GM19238 (cell line): ENCODE measurements around the gene PLA2G4D.

Source experiments
- DNase-seq: peaks from one replicate; pipeline ENCODE4 v3.0.0; 2011; ENCODE audit warnings: low spot score; ENCODE audit not compliant: insufficient read length

The PLA2G4D gene, protein sequence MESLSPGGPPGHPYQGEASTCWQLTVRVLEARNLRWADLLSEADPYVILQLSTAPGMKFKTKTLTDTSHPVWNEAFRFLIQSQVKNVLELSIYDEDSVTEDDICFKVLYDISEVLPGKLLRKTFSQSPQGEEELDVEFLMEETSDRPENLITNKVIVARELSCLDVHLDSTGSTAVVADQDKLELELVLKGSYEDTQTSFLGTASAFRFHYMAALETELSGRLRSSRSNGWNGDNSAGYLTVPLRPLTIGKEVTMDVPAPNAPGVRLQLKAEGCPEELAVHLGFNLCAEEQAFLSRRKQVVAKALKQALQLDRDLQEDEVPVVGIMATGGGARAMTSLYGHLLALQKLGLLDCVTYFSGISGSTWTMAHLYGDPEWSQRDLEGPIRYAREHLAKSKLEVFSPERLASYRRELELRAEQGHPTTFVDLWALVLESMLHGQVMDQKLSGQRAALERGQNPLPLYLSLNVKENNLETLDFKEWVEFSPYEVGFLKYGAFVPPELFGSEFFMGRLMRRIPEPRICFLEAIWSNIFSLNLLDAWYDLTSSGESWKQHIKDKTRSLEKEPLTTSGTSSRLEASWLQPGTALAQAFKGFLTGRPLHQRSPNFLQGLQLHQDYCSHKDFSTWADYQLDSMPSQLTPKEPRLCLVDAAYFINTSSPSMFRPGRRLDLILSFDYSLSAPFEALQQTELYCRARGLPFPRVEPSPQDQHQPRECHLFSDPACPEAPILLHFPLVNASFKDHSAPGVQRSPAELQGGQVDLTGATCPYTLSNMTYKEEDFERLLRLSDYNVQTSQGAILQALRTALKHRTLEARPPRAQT

DNA sequence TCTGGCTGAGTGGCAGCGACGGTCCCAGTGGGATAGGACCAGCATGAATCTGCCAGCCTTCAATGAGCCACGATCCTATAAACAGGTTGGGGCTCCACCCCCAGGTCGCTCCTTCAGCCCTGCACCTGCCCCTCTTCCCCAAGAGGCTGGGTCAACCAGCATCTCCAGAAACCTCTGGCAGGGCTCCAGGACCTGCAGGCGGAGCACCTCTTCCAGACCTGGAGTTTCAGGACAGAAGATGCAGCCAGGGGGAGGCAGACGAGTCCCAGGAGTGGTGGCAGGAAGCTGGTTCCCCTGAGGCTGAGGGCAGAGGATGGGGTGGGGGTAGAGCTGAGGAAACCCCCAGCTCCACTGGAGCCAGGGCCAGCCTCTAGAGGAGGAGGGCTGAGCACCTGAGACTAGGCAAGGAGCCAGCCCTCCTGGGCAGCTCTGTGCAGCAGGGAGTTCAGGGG, at the start of gene PLA2G4D:
Gene PLA2G4D (minus strand): TSS at position 51 of the 452 bp plus-strand sequence. CDS start 103 bp downstream, outside the sequence.
- DNase-seq, result no peak

DNA sequence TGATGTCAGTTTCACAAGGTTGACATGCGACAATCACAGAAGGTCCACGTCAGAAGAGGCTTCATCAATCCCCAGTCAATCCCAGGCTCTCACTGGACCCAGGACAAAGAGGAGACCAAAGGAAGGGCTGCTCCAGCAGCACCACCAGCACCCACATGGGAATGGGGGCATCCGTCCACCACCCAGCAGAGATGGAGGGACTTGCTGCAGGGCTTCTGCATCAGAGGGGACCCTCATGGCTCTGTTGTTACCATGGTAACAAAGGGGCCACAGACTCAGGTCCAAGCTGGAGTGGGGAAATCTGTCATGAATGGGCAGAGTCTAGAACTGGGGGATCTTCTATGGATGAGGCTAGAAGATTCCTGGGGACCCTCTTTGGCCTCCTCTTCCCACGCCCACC, 49.0 kb upstream of the PLA2G4D start:
- DNase-seq, result no peak

DNA sequence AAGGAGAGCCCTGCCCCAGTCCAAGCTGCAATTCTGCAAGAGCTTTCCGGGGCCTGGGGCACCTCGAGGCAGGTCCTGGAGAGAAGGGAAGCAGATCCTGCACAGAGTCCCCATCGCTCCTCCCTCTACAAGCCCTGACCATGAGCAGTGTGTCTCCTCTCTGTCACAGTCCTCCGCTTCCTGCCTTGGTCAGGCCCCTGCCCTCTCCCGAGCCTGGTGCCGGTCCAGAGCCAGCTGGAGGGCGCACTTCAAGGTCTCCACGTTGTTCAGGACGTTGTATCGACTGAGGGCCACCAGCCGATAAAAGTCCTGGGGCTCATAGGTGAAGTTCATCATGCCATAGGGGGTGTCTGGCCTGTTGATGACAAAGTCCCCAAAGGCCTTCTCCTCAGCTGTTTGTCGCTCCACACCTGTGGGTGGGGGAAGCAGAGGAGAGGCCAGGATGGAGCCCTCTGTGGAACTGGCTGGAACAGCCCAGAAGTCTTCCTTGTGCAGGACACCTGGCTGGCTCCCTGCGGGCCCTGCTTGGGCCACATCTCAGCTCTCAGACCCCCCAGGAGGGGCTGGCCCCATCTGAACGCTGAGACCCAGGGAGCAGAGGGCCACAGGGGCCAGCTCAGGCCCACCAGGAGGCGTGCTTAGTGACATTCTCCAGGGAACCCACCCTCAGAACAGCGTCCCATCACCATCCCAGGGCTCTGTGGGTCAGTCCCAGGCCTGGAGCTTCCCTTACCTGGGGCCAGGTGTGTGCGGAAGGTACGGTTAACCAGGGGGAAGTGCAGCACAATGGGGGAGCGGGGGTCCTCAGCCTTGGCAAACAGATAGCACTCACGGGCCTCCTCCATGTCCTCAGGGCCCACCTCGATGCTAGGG, 47.7 kb upstream of the PLA2G4D start:
- DNase-seq, result no peak

DNA sequence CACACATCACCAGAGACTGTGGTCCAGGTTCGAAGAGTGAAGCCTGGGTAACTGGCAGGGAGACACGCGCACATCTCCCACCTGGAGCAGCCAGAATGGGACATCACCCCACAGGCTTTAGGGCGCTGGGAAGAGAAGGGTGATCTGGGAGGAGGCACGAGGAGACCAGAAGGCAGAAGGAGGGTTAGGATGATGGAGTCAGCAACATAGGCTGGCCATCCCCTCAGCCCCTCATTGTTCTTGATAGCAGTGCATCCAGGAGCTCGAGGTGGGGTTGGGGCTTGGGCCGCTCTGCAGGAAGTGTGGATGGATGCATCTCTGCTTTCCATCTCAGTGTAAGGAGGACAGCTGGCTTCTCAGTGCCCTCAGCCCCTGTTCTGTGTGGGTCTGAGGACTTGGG, 46.9 kb upstream of the PLA2G4D start:
- DNase-seq, result no peak

DNA sequence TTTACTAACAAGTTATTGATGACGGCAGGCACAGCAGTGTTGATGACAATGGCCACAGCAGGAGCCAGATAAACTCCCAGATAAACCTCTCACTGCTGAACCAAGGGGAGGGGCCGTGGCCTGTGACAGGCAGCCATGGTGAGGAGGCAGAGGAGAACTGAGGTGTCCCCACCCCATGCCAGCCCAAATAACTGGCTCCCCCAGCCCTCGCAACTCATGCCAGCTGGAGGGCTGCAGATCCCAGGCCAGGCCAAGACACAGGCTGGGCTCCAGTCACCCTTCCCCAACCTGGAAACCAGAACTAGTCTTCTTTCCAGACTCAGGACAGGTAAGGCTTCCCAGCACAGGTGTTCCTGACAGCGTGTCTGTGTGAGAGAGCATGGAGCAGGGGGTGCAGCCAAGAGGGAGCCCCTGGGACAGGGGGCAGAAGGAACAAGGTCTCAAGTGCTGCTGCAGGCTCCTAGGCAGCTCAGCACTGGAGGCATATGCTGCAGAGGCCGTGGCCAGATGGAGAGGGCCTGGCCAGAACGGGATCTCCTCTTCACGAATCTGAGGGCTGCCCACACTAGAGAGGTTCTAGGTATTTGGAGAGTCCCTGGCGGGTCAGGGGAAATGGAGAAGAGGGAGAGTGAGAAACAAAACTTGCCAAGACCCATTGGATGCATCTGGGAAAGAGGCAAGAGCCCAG, 46.2 kb upstream of the PLA2G4D start:
- no peak for DNase-seq

DNA sequence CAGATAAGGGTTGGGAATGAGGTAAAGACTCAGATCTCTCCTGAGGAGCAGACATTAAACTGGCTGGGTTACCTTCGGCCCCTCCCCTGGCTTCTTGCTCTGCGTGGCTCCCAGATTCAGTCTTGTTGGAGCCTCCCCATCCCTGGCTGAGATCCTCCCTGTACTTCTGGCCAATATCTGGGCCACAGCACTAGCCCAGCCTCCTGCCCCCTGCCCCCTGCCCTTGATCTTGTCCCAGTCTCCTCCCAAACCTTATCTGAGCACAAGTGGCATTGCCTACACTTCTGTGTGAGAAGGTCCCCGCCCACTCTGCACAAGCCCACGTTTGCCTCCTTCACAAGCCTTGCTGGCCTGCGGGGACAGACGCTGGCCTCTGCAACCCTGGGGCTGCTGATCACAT, 45.2 kb upstream of the PLA2G4D start:
- no peak for DNase-seq

DNA sequence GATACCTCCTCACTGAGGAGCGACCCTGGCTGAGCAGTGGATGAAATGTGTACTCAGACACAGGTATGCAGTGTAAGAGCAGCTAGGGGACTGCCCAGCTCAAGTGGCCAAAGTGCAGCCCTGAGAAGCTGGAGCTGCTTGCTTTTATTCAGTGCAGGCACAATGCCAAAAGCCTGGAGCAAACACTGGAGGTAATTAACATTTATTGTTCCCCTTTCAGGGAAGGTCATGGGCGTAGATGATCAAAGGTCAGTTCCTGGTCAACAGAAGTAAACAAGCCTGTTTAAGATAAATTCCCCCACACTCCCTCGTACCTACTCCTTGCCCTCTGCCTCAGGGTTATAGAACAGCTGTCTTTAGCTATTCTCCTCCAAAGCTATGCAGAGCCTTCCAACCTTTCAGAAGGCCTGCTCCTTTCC, 44.6 kb upstream of the PLA2G4D start:
- DNase-seq, result no peak

DNA sequence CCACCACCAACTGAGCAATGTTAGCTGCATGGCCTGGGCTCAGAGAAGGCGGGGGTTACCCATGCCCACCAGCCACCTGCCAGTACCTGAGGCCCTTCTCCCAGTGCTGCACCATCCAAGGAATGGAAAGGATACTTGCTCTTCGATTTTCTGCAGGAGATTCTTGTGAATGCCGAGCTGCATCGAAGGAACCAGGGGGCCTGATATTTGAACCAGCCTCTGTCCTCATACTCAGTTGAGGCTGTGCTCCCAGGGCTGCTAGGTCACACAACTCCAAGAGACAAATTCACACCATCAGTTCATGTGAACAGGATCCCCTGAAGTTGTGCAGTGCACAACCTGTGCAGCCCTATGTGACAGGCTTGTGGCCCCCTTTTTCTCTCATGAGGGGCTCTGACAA, 44.0 kb upstream of the PLA2G4D start:
- DNase-seq, result no peak

DNA sequence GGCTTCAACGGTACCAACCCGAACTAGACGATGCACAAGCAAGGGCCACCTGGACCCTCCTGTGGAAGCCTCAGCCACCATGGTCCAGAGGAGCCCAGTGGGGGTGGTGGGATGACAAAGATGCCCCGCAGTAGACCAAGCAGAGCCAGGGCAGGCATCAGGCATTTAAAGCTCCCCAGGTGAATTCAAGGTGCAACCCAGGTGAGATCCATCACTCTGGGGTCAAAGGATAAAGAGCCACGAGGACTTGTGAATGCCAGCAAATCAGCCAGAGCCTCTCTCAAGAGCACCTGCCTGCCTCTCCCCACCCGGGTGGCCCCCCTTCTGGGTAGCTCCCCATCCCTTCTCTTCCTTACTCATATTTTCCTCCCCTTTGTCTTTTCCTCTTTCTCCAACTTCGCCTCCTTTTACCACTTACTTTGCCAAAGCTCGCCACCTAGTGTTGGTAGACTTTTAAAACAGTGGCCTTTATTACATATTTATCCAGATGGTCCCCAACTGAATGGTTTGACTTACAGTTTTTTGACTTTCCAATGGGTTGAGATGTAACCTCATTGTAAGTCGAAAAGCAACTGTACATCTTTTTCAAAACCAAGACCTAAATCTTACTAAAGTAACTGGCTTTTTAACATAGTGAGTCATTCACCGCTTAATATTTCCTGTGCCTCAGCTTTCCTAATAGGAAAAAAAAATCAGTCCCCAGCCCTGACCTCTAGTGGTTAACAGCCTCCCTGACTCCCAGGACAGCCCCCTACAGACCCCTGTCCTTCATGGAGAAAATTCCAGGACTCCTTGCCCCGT, 43.3 kb upstream of the PLA2G4D start:
- no peak for DNase-seq

DNA sequence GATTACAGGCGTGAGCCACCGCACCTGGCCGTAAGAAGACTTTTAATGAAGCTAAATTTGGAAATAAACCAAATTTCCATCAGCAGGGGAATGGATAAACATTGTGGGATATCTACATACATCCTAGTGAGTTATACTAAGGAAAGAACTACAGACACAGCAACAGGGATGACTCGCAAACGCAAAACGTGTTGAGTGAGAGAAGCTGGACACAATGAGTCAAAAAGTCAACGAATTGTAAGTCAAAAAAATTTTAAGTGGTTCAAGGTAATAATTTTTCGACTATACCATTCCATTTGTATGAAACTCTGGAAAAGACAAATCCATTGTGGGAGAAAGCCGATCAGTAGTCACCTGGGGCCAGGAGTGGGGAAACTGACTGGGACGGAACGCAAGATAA, 42.2 kb upstream of the PLA2G4D start:
- no peak for DNase-seq

DNA sequence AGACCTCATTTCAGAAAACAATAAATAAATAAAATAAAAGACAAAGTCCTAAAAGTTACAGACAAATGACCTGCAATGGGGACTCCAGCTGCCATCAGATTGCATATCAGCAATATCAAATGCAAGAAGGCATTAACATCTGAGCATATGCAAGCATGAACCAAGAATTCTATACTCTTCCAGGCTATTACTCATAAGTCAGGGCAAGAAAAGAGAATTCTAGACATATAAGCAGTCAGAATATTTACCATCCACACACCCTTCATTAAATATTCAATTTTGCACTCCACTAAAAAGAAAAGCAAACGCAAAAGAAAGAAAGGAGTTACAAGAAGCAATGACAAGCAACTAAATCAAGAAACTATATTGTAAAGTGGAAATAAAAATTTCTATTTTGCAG, 41.0 kb upstream of the PLA2G4D start:
- no peak for DNase-seq

DNA sequence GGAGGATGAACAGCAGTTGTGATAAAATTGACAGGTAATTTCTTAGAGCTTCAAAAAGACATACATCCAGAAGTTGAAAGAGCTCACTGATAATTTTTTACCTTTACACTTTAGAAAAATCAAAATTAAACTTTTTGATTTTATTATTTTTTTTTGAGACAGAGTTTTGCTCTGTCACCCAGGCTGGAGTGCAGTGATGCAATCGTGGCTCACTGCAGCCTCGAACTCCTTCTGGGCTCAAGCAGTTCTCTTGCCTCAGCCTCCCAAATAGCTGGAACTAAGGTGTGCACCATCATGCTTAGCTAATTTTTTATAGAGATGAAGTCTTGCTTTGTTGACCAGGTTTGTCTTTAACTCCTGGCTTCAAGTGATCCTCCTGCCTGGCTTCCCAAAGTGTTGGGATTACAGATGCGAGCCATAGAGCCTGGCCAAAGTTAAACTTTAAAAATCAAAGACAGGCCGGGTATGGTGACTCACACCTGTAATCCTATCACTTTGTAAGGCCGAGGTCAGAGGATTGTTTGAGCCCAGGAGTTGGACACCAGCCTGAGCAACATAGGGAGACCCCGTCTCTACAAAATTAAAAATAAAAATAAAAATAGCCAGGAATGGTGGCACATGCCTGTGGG, 40.4 kb upstream of the PLA2G4D start:
- DNase-seq, result no peak

DNA sequence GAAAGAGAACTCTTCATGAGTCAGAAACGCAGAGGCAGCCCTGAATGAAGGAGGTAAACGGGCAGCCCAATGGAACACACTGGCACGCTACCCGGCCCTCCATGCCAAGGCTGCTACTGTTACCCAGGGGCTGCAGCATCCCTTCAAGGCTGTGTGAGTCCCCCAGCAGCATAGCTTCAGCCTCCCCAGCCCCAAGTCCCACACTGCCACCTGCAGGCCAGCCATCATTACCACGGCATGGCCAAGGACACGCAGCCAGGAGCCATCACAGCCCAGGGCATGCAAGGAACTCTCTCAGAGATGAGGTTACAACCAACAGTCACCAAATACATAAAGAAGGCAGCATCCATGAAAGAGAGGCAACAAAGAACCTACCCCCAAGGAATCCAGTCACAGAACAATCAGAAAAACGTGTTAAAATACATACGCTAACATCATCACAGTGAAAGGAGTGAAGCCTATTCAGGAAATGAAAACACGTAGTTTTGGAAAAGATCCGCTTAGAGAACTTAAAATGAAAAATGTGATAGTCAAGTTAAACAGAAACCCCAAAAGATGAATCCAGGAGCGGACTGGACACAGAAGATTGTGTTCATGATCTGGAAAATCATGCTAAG, 39.6 kb upstream of the PLA2G4D start:
- peak; percentile 44 for DNase-seq

DNA sequence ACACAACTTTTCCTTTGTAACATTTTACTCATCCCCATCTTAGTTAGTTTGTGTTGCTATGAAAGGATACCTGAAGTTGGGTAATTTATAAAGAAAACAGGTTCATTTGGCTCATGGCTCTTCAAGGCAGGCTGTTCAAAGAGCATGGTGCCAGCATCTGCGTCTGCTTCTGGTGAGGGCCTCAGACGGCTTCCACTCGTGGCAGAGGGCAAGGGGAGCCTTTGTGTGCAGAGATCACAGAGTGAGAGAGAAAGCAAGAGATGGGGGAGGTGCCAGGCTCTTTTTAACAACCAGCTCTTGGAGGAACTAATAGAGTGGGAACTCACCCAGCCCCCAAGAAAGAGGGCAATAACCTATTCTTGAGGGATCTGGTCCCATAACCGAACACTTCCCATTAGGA, 39.0 kb upstream of the PLA2G4D start:
- DNase-seq, result no peak

DNA sequence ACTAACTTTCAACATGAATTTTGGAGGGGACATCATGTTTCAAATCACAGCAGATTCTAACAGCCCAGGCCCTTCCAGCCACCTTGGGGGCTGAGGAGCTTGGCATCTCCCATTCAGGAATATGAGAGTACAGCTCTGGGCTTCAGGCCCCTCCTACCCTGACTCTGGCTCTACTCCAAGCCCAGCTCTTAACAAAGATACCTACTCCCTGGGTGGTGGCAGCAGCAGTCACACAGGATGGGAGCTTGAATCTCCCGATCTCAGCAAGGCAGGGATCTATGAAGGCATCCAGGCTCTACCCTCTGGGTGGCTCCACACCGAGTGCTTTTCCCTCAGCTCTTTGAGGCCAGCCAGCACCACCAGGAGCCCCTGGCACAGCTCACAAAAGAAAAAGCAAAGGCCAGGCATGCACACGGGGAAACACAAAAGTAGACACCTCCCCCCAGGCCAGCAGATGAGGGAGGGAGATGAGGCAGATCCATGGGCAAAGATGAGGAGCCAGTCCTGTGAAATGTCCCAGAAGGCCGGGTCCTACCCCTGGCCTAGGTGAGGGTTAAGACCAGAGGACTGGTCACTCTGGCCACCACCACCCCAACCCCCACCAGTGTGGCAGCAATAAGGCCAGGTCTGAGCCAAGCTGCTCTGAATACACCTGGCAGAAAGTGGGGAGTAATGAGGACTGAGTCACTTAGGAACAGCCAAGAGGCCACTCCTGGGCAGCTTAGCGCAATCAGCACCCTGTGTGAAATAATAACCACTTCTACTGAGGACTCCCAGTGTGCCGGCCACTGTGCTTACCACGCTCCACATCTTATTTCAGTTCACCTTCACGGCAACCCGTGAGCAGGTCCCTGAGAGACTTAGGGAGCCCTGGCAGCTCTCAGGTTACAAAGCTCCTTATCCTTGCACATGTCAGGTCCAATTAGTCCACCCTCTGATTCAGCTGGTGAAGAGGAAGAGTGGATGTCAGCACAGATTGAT, 37.8 kb upstream of the PLA2G4D start:
- DNase-seq, result no peak

DNA sequence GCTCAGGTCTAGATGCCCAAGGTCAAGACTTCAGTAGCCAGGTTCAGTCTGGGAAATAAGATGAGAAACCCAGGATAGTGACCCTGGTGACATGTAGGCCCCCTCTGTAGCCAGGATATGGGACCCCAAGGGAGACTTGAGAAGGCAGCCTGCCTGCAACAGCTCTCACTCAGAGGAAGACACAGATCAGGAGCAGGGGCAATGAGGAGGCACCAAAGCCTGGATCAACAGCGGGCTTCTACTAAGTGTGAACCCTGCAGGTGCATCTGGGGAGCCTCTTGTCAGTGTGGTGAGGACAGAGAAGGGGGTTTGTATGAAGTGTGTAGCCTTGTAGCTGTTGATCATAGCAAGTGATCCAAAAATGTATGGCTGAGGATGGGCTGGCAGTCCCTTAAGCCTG, 36.6 kb upstream of the PLA2G4D start:
- DNase-seq, result no peak

DNA sequence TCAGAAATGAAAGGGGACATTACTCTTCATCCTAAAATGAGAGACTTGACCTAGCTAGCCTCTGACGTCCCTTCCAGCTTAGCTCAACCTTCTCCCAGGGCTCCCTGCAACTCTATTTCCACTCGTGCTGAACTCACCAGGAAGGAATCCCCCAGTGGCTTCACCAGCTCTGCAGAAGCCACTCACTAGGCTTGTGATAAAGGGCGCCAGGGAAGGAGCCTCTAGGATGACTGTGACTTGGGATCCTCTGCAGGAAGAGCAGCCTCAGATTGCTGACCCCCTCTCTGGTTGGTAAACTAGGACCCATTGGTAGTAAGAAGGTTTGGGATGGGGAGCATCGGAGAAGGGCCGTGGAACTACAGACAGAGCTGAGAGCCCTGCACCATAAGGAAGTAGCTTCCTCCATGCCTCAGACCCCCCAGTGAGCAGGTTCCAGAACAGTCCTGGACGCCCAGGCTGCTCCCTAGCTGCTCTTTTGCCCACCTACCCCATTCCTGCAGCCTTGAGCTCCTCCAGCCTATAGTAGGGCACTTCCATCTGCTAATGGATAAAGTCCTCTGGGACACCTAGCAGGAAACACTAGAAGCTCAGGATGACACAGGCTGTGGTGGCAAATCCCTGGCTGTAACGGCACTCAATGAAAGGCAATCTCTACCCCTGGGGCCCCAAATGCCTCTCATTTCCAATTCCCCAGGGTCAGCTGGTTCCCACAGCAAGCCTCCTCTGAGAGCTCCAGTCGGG, 36.1 kb upstream of the PLA2G4D start:
- DNase-seq, result no peak
